ENCODE measurements around the gene CNOT3.
A peak's percentile ranks its signal among the peaks of the same experiment; 100 is the strongest.

- TF ChIP-seq POLR2AphosphoS5 (IDR thresholded peaks at IDR 0.05; ENCODE audit: borderline replicate concordance, low read depth, low read length) (peak; percentile 87), EZH2 (IDR thresholded peaks at IDR 0.05) (no peak)
Observed at GRCh38 chr19:54189145-54189734, 51.7 kb downstream of the CNOT3 start, which contains the start of gene MBOAT7.

All from SK-N-MC (cell line).